DMS79 (cell line): ENCODE results near the gene FBXO41.
A peak's percentile ranks its signal among the peaks of the same experiment; 100 is the strongest.
"Not testable (repeated sequence)": the region's sequence is repeated elsewhere in the genome, so short reads cannot be mapped to it uniquely, and the experiment has no call there.

ENCODE experiments used
- DNase-seq: peaks from one replicate; lab custom pipeline; 2025; lab: John Stamatoyannopoulos, UW

FBXO41 gene

DNA sequence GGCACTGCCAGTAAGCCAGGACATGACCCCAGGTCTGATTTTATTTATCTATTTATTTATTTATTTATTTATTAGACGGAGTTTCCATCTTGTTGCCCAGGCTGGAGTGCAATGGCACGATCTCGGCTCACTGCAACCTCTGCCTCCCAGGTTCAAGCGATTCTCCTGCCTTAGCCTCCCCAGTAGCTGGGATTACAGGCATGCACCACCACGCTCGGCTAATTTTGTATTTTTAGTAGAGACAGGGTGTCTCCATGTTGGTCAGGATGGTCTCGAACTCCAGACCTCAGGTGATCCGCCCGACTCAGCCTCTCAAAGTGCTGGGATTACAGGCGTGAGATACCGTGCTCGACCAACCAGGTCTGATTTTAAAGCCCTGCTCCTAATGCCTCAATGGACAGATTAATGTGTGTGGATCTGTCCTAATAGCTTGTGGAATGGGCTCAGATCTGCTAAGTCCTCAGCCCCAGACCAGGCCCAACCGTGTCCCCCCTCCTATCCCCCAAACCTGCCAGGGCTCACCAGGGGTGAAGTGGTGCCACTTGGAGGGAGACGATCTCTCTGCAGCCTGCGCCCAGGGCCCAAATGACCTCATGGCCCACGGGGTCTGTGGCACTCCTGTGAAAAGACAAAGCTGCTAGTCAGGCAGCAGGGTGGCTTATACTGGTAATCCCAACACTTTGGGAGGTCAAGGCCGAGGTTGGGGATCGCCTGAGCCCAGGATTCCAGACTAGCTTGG is 21.4 kb downstream of the FBXO41 start:
- DNase-seq = not testable (repeated sequence)

DNA sequence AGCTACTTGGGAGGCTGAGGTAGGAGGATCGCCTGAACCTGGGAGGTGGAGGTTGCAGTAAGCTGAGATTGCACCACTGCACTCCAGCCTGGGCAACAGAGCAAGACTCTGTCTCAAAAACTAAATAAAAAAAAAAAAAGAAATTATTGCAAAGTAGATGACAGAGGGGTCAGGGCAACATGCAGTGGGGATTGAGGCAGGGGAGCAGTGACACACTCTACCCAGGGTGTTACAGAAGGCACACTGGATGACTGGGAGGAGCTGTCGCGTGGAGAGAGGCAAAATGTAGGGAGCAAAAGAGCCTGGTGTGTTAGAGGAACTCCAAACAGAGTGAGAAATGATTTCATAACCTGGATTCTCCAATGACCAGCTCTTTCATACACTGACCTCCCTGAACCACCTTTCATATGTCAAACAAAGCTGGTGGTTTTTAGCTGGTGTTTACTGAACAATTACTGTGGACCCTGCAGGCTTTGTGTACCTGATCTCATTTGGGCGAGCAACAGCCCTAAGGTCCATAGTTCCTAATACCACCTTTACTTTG is 22.1 kb downstream of the FBXO41 start:
- DNase-seq = no peak

DNA sequence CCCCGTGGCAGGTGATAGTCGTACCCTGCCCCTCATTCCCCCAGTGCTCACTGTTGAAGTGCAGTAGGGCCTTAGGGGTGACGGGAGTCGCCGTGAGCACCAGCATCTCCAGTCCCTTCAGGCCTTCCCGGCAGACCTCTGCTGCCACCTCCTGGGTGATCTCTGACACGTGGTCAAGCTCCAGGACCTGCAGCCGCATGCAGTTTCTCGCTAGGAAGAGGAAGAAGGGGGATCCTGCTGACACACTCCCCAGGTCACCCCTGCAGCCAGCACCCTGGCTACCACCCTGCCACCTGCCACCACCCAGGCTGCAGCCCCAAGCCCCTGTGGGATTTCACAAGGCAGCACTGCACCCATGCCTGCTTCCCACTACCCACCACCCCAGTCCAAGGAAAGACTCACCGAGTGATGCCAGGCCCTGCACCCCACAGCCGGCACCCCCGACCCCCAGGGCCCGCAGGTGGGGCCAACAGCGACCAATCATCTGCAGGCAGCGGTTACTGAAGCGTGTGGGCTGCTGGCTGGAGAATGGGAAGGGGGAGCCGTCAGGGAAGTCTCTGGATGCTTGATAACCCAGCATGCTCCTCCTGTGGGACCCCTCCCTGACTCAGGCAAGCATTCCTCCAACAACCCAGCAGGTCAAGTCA is 23.8 kb downstream of the FBXO41 start:
- no peak for DNase-seq

DNA sequence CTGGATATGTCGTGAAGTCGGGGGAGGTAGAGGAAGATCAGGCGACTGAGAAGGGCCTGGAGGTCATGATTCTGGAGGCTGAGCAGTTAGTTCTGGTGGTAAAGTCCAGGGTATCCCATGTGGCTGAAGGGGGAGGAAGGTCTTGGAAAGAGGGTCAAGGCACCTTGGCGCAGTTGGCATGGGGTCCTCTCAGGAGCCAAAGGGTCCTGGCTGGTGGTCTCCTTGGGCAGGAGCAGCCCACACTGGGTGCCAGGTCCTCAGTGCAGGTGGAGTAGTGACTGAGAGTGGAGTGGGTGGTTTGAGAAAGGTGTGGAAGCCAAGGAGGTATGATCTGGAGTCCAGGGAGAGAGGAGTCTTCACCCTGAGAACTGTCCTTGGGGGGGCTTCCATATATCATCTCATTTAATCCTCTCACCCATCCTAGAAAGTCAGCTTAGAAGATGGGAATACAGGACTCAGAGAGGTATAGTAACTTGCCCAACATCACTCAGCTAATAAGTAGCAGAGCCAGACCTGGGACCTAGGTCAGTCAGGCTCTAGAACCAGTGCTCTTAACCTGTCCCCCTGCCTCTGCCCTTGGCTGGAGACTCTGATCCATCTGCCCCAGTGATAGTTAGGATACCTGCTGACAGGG is 24.5 kb downstream of the FBXO41 start:
- DNase-seq = no peak

DNA sequence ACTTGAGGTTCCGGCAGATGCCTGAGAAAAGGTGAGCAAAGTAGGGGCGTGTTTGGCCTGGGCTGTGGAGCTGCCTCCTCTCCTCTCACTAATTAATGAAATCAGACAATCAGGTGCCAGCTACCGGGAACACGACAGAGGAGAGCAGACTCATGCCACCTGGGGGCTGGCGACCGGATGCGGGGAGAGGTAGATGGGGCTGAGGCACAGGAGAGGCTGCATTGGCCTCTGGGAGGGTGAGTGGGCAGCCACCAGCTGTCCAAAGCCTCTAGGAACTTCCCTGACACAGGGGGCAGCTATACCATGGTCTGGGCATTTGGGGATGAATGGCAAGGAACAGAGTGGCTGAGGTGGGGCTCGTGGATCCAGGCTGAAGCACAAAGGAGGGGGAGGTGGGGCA is 25.0 kb downstream of the FBXO41 start:
- no peak for DNase-seq

DNA sequence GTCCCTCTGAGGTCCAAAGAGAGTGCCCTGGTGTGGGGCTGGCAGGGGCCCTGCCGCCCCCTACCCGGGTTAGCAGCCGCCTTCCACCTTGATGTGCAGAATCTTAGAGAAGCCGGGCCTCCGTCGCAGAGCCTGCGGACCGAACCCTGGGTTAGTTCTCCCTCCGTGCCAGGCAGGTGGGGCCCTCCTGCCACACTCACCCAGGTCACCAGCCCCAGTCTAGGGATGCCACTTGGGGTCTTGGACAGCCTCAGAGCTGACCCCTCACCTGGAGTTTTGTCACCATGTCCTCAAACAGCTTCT is 25.4 kb downstream of the FBXO41 start:
- no peak for DNase-seq

DNA sequence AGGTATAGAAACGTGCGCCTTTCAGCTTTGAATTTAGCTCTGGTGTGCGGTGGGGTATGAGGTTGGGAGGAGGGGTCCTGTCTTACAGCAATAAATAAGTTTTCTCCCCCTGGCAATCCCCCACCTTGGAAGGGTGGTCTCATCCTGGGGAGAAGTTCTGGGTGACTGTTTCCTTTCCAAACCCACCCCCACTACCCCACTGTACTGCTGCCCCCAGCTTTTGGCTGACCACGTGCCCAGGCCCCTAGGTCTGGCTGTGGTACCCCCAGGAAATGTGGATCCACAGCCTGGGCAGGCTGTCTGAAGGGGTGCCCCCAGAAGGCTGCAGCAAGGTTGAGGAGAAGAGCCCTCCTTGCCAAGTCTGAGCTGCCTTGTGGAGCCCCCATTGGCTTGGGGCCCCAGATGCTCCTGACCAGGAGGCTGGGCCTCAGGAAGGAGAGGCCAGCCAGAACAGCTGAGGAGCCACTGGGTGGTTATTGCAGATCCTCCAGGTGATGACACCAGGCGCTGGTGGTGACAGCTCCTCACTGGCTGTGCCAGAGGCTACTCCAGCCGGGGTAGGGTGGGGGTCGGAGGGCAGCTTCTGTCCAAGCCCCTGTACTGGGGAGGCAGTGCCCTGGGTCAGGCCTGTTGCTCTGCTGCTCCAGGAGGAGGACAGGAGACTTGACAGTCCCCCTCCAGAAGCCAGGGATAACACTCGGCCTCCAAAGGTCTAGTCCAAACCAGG is 25.9 kb downstream of the FBXO41 start:
- no peak for DNase-seq

DNA sequence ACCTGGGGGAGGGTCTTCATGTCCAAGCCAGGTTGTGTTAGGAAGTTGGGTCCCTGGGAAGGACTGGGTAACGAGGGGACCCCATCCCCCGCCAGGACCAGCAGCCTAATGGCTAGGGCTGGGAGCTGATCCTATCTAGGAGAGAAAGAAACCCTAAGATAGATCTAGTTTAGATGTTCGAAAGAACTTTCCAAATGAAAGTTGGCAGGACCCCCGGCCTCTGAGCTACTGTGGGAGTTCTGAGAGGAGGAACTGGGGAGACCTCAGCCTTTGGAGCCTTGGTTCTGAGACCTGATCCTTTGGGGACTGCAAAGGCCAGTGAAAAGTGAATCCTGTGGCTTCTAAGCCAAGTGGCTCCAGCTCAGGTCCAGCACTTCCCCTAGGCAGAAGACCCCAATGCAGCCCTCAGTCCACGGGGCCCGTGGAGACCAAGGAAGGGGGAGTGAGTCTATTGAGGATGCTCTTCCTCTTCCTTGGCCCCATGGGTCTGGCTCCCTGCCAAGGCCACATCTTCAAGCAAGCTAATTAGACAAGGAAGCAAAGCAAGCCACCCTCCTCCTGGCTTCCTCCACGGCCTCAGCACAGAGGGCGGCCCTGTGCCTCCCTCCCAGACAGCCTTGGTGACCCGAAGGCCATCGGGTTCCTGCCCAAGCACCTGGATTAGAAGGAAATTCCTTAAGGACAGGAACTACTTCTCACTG is 26.7 kb downstream of the FBXO41 start:
- no peak for DNase-seq

DNA sequence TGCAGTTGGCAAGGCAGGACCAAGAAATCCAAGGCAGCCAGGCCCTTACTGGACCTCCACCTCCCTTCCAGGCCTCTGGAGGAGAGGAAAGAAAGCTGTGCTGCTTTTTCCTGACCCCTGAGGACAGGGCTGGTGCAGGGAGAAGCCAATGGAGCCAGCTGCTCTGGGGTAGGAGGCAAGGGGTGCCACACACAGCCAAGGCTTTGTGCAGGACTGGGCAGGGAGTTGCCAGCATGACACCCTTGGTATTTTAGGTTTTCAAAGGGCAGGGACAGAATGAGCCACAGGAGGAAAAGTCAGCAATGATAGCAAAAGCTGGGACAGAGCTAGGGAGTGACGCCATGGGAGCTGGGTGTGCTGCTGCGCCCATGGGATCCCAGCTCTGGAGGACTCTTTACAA is 27.3 kb downstream of the FBXO41 start:
- no peak for DNase-seq

DNA sequence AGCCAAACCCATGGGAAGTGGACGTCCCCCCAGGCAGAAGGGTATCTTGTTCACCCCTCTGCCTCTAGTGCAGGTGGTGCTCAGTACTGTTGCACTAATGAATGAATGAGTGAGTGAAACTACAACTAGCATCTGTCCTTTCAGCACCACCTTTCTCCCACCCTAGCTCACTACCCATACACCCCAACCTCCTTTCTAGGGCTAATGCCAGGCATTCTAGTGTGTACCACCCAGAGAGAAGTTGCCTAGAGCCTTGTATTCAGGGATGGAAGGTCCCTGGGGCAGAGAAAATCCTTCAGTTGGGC is 27.7 kb downstream of the FBXO41 start:
- DNase-seq = no peak

DNA sequence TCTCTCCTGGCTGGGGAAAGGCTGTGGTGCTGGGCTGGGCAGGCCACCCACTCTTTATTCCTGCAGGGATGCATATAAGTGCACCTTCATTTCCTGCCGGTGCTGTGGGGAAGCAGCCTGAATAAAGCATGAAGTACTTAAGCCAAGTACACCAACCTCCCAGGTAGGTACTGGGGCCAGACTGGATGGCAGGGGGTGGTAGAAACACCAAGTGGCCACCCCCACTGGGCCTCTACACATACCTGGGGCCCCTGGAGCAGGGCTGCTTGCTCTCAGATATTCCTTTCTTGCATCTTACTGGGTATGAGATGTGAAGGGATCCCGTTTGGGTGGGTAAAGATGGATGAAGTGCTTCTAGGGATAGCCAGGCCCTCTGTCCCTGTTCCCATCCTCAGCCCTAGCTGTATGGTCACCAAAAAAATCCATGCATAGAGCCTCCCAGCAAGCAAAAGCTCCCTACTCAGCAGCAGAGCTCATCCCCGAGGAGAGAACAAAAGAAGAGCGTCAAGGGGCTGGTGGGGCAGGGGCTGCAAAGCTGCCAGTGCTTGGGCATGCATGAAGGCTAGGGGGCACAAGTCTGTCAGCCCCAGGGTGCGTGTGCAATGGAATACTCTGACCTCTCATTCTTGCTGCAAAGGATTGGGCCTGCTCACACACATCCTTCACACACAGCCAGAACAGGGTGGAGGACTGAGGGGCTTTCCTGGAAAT is 28.2 kb downstream of the FBXO41 start:
- no peak for DNase-seq

DNA sequence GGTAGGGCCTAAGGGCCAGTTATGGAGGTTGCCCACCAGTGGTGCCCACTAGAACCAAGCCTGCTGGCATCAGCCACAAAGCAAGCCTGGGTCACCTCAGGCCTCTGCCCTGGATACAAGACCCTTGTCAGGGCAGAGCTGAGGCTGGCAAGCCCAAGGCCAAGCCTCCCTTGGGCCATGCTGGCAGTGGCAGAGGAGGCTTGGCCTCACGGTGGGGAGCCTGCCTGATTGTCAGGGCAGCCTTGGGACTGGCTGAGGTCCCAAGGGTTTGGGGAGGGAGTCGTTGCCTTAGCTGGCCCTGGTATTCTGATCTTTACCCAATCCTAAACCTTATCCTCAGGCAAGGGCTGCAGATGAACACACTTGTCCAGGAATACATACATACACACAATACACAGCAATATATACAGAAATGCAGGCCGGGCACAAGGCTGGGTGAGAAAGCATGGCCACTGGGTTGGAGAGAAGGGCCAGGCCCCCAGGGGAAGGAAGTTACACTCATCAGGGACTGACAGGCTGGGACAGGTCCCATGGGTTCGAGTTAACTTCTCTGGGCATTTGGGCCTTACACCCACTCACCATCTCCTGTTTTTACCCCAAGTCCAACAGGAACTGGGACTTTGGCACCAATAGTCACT is 29.2 kb downstream of the FBXO41 start:
- no peak for DNase-seq

DNA sequence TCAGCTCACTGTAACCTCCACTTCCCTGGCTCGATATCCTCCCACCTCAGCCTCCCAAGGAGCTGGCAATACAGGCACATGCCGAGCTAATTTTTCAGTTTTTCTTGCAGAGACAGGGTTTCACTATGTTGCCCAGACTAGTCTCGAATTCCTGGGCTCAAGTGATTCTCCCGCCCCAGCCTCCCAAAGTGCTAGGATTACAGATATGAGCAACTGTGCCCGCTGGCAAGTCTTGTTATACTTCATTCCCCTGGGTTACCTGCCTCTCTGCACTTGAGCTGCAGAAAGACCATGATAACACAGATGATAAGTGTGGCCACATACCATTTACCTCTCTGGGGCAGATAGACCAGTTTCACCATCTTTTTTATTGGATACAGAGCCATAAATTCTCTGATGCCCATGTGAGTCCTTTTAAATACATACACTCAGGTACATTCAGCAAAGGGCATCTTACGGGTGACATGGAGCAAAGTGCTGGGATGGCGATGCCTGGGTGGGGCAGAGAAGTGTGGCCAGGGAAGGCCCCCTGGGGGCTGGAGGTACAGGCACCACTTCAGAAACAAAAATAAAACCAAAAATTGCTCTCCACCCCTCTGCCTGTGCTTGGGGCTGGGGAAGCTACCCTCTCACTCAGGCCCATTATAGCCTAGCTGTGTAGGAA is 29.8 kb downstream of the FBXO41 start:
- no peak for DNase-seq

DNA sequence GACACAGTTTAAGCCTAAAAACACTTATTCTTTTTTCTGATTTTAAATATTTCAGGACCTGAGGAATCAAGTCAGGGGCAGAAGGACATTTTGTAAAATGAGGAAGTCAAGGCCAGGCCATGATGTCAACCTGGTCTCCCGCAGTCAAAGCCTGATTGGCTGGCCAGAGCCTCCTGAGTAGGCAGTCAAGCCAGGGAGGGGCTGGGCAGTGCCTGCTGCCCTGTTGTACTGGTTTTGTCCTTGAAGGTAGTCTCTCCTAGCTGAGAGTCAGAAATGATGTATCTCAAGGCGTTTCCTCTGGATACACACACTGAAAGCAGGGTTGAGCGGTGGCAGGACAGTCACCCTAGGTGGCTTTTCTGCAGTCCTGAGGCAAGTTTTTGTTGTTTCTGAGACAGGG is 30.4 kb downstream of the FBXO41 start:
- no peak for DNase-seq

DNA sequence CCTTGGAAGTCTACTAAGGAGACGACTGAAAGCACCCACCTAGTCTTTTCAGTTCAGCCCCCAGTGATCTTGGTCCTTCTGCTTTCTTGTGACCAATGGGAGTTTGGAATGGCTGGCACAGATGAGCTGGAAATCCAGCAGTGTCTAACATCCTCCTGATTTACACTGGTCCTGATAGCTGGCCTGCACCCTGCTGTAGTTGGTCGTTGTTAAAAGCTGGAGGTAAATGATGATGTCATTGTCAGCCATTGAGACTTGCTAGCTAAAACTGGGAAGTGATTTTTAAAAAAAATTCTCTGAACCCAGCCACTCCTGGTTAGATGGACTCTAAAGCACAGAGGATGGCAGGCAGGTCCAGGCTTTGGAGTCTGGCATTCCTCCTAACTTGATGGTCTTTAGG is 30.9 kb downstream of the FBXO41 start:
- DNase-seq = no peak

DNA sequence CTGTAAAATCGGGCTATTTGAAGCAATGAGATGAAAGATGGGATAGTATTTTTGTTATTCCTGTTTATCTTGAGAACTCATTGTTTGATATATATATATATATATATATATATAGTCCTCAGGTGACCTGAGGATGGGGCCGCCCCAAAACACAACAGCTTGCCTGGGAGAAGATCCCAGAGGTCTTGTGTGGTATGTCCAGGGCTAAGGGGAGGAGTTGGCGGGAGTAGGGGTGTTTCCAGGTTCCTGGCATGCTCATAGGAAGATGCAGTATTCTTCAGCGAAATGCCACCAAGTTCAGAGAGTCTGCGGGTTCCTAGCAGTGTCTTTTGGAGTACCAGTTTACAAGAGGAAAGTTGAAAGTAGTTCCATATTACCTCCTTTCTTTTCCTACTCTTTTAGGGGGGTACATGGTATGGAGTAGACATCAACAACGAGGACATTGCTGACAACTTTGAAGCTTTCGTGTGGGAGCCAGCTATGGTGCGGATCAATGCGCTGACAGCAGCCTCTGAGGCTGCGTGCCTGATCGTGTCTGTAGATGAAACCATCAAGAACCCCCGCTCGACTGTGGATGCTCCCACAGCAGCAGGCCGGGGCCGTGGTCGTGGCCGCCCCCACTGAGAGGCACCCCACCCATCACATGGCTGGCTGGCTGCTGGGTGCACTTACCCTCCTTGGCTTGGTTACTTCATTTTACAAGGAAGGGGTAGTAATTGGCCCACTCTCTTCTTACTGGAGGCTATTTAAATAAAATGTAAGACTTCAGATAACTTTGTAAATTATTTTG is 31.8 kb downstream of the FBXO41 start:
- no peak for DNase-seq

DNA sequence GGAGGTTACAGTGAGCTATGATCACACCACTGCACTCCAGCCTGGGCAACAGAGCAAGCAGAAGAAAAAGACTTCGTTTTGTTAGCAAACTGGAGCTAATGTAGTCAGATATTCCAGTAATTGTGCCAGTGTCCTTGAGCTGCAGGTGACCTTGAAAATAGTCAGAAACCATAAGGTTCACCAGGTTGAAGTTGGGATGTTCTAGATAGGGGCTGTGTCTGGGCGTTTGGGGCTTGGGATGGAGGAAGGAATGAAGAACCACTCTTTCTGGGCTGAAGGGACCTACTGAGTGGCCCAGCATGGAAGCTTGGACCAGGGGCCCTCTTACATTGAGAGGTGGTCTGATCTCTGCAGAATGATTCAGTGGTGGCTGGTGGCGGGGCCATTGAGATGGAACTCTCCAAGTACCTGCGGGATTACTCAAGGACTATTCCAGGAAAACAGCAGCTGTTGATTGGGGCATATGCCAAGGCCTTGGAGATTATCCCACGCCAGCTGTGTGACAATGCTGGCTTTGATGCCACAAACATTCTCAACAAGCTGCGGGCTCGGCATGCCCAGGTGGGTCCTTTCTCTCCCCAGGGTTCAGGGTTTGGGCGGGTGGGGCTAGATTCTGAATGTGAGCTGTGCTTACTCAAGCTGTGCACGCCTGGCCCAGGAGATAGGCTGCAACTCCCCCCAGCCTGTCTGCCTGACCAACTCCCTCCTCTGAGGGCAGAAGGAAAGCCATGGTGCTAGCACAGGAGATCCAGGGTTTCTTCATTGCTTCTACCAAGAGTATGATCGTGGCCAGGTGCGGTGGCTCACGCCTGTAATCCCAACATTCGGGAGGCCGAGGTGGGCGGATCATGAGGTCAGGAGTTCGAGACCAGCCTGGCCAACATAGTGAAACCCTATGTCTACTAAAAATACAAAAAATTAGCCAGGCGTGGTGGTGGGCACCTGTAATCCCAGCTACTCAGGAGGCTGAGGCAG is 33.1 kb downstream of the FBXO41 start:
- peak; percentile 49 for DNase-seq

DNA sequence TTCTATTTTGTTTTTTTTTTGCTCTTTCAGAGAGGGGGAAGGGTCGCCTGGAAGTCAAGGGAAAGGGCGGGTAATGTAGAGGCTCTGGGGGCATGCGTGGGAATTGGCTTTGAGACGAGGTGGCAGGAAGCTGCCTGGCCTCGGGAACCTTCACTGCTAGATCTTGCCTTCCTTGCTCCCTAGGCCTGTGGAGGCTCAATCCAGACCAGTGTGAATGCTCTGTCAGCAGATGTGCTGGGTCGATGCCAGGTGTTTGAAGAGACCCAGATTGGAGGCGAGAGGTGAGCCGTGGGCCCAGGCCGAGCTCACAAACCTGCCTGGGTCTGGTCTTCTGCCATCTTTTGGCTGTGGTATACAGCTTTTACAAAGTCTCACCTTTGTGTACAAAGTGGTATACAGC is 34.6 kb downstream of the FBXO41 start:
- no peak for DNase-seq

DNA sequence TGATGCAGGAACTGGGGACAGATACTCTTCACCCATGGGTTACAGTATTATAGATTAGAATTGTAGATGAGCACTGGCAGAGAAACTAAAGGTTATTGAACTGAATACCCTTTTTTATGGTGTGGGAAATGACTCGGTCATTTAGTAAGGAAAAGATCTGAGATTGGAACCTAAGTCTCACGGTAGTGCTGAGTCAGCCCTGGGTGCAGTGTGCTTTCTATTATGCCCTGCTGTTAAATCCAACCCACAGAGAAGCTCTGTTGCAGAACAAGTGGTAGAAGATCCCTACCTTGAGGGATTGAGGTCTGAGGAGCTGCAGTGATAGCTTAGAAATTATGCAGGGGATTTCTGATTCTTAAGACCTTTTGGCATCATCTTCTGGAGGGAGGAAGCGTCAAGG is 37.4 kb downstream of the FBXO41 start:
- DNase-seq = no peak
